Natural killer cell (primary cell): ENCODE data around the gene CHRM5. TPM values are rescaled to one million over a fixed set of nuclear protein-coding genes. Genes with fewer than 3 reads are reported as not detected.

ENCODE experiments used
- ATAC-seq, 3 donors: fragments of 150-1000 bp in 2 of 3; fragments of 200-7000 bp in 1 of 3; cut with Tn5 transposase; 1 replicate in 1 of 3; 2 replicates in 2 of 3; pipeline ENCODE4 v1.10.0; 2021; ENCODE audit warnings: mild to moderate bottlenecking in 2 of 3, moderate library complexity in 2 of 3
- DNase-seq, 2 donors: peaks; one replicate each; pipeline versions ENCODE4 v3.0.0 to v3.0.0-alpha.2; 2013 to 2021; ENCODE audit warnings: mixed read lengths in 1 of 2
- H3K27ac ChIP-seq: one replicate; pipeline ENCODE4 v1.5.1; 2013; ENCODE audit warnings: mild to moderate bottlenecking, low read length
- H3K27me3 ChIP-seq: one replicate; pipeline ENCODE4 v1.6.1; 2013; ENCODE audit warnings: low read length; ENCODE audit not compliant: control insufficient read depth, insufficient read depth
- H3K36me3 ChIP-seq: one replicate; pipeline ENCODE4 v1.6.1; 2013; ENCODE audit warnings: low read length; ENCODE audit not compliant: control insufficient read depth, insufficient read depth
- H3K4me1 ChIP-seq: one replicate; pipeline ENCODE4 v1.6.1; 2013; ENCODE audit warnings: low read length; ENCODE audit not compliant: control insufficient read depth, insufficient read depth
- H3K4me3 ChIP-seq: one replicate; pipeline ENCODE4 v1.5.1; 2013; ENCODE audit warnings: low read length
- H3K9me3 ChIP-seq: one replicate; pipeline ENCODE4 v1.6.1; 2013; ENCODE audit warnings: low read length; ENCODE audit not compliant: control insufficient read depth, insufficient read depth
- H3K27ac Mint-ChIP-seq, 2 donors: one replicate each; pipeline ENCODE4 v1.8.0; 2022; ENCODE audit warnings: mild to moderate bottlenecking in 2 of 2, mixed read lengths in 2 of 2, moderate library complexity in 1 of 2
- H3K27me3 Mint-ChIP-seq, 2 donors: one replicate each; pipeline ENCODE4 v1.8.0; 2022; ENCODE audit warnings: low read depth in 2 of 2, mixed read lengths in 2 of 2
- H3K36me3 Mint-ChIP-seq: one replicate; pipeline ENCODE4 v1.8.0; 2022; ENCODE audit warnings: mixed read lengths
- H3K4me1 Mint-ChIP-seq, 2 donors: one replicate each; pipeline ENCODE4 v1.8.0; 2022; ENCODE audit warnings: mixed read lengths in 2 of 2
- H3K4me3 Mint-ChIP-seq: one replicate; pipeline ENCODE4 v1.8.0; 2022; ENCODE audit warnings: mild to moderate bottlenecking, moderate library complexity, mixed read lengths
- H3K9me3 Mint-ChIP-seq, 2 donors: one replicate each; pipeline ENCODE4 v1.8.0; 2022; ENCODE audit warnings: mixed read lengths in 2 of 2
- WGBS: methylation state at CpG from one replicate; pipeline ENCODE4 v1.1.7; 2013; ENCODE audit warnings: missing lambda C conversion rate; ENCODE audit not compliant: insufficient coverage; 5-methylcytosine and 5-hydroxymethylcytosine counted together
- intact Hi-C: fragments of 100-400 bp; cut with micrococcal nuclease; formaldehyde crosslinking; loops from one replicate; pipeline ENCODE4 v1.14.2; 2022
- total RNA-seq, 4 donors: library from RNA; stranded (reverse); fragments of 120-200 nt in 1 of 4; gene quantifications; one replicate each; pipeline versions ENCODE4 v1.2.3 to v1.2.4, GENCODE V29; 2013 to 2022
- TF ChIP-seq, protein P1 (sequence below): fragments of 200-600 bp; IDR thresholded peaks from one replicate; pipeline ENCODE4 v1.8.0; 2022; ENCODE audit warnings: antibody characterized with exemption

CHRM5 gene
- total RNA-seq, 3 donors from 2014 or later (not counting 1 experiment from before 2014, with no cell fraction given) = 0.12 TPM; not detected in 2

DNA sequence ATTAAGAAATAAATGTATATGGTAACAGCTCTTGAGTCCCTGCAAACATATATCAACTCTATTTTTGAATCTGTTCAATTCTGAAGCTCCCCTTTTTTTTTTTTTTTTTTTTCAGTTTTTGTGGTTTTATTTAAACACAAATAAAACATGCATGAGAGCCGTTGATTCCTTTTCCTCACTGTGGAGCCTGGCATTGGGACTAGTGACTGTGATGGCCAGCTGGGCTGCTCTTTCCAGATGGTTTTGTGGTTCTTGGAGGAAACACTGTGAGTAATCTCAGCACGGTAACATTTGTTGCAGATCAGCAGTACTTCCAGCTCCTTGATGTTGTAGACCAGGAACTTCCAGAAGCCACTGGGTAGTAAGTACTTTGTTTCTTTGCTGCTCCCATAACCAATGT is 117.4 kb downstream of the CHRM5 start:
- TF ChIP-seq, protein P1, sequence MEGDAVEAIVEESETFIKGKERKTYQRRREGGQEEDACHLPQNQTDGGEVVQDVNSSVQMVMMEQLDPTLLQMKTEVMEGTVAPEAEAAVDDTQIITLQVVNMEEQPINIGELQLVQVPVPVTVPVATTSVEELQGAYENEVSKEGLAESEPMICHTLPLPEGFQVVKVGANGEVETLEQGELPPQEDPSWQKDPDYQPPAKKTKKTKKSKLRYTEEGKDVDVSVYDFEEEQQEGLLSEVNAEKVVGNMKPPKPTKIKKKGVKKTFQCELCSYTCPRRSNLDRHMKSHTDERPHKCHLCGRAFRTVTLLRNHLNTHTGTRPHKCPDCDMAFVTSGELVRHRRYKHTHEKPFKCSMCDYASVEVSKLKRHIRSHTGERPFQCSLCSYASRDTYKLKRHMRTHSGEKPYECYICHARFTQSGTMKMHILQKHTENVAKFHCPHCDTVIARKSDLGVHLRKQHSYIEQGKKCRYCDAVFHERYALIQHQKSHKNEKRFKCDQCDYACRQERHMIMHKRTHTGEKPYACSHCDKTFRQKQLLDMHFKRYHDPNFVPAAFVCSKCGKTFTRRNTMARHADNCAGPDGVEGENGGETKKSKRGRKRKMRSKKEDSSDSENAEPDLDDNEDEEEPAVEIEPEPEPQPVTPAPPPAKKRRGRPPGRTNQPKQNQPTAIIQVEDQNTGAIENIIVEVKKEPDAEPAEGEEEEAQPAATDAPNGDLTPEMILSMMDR = no peak
- no peaks in the 10 kb centered on the region for H3K9me3 ChIP-seq
- H3K36me3 Mint-ChIP-seq = peaks cover 13% of the 10 kb centered on the region
- no peaks in the 10 kb centered on the region for H3K27me3 ChIP-seq
- H3K4me1 Mint-ChIP-seq = peaks cover 0 to 5% of the 10 kb centered on the region in 2 donors
- no peak for DNase-seq
- H3K27me3 Mint-ChIP-seq = no peaks in the 10 kb centered on the region
- ATAC-seq = no peak
- no peak overlapping the region for H3K4me3 ChIP-seq
- H3K4me3 Mint-ChIP-seq = no peak overlapping the region
- H3K27ac ChIP-seq = no peak overlapping the region
- peaks cover 46% of the 10 kb centered on the region for H3K36me3 ChIP-seq
- H3K9me3 Mint-ChIP-seq = no peaks in the 10 kb centered on the region
- 82% methylated on average over 2 of the region's 2 CpGs for WGBS
- intact Hi-C loops = no loop called here
- no peaks in the 10 kb centered on the region for H3K4me1 ChIP-seq
- H3K27ac Mint-ChIP-seq = no peak overlapping the region

DNA sequence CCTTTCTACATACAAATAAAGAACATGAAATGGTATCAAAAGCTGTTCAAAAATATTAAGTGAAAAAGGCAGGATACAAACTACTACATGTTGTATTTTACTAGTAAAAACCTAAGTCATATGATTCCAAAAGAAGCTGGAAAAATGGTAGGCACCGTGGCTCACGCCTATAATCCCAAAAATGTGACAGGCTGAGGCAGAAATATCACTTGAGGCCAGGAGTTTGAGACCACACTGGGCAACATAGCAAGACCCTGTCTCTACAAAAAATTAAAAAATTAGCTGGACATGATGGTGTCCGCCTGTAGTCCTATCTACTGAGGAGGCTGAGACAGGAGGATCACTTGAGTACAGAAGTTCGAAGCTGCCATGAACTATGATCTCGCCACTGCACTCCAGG is 131.6 kb downstream of the CHRM5 start:
- no peaks in the 10 kb centered on the region for H3K9me3 ChIP-seq
- H3K9me3 Mint-ChIP-seq = no peaks in the 10 kb centered on the region
- H3K27ac Mint-ChIP-seq = peak overlapping the region; percentile 99 to 100
- intact Hi-C loops = loop anchor here (2.0 to 5.0 kb wide), 2 partner anchors 237 to 267 kb away; partner anchors contain the start of genes LPCAT4 and SLC12A6
- TF ChIP-seq, protein P1 = no peak
- peaks cover 35% of the 10 kb centered on the region in 2 donors for H3K4me1 Mint-ChIP-seq
- no peak overlapping the region for H3K27ac ChIP-seq
- ATAC-seq (no peak), DNase-seq (no peak)
- H3K36me3 ChIP-seq = peaks cover 8% of the 10 kb centered on the region
- H3K4me3 ChIP-seq = no peak overlapping the region
- H3K4me3 Mint-ChIP-seq = peak overlapping the region; percentile 76
- peaks cover 4% of the 10 kb centered on the region for H3K4me1 ChIP-seq
- 86% methylated on average over 5 of the region's 5 CpGs for WGBS
- no peaks in the 10 kb centered on the region for H3K27me3 Mint-ChIP-seq
- no peaks in the 10 kb centered on the region for H3K36me3 Mint-ChIP-seq
- H3K27me3 ChIP-seq = no peaks in the 10 kb centered on the region

DNA sequence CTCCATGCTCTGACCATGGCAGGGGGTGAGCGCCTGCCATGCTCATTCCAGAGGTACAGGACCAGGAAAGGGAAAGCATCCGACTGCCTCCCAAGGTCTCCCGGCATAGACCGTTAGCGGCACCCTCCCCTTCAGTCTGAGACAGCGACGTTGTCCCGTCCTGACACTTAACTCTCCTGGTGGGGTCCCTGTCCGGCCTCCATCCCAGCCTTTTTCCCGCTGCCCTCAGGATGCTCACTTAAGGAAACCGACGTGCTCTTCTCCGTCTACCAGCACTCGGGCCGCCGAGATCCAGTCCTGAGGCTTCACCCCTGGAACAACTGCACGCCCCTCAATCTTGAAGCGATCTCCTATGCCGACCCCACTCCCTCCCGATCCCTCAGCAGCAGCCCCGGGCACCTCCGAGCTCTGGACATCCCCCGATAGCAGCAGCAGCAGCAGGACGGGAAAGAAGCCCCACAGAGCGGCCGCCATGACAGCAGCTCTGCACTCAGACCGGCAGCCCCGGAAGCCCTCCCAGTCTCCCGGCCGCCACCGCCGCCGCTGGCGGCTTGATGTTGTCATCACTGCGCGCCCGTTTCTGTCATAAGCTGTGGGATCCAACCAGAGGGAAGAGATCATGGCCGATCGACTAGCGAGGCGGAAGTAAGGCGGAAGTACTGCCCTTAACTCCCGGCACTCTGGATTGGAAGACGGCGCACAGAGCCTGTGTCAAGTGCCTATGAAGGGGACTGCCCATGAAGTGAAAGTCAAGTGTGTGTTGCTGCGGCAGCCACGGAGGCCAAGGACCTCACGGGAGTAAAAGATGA is 133.3 kb downstream of the CHRM5 start, which contains the start of the genes EMC7 and PGBD4:
EMC7 (minus strand) TSS at position 497 of the 809 bp plus-strand sequence; CDS start at position 474, 23 bp downstream.
PGBD4 (plus strand) TSS at position 718 of the 809 bp plus-strand sequence. CDS start 449 bp downstream, outside the sequence.
- Mint-ChIP-seq H3K36me3 (no peaks in the 10 kb centered on the region), H3K4me1 (peaks cover 35% of the 10 kb centered on the region in 2 donors), H3K27ac (peak within 1 kb of the TSS; percentile 99 to 100), H3K9me3 (no peaks in the 10 kb centered on the region), H3K27me3 (no peaks in the 10 kb centered on the region), H3K4me3 (peak within 1 kb of the TSS; percentile 96)
- DNase-seq (peak; percentile 99), ATAC-seq (peak; percentile 95 to 99 (median 98))
- H3K36me3 ChIP-seq = no peaks in the 10 kb centered on the region
- H3K4me3 ChIP-seq = peak within 1 kb of the TSS; percentile 91
- H3K4me1 ChIP-seq = peaks cover 4% of the 10 kb centered on the region
- peak within 1 kb of the TSS; percentile 96 for H3K27ac ChIP-seq
- intact Hi-C loops = loop anchor here (1.0 to 5.0 kb wide), 4 partner anchors 63 to 265 kb away; partner anchors contain the start of genes AVEN, EMC4, LPCAT4 and SLC12A6
- under 1% methylated on average over 48 of the region's 48 CpGs for WGBS
- TF ChIP-seq, protein P1 = no peak
- no peaks in the 10 kb centered on the region for H3K9me3 ChIP-seq
- no peaks in the 10 kb centered on the region for H3K27me3 ChIP-seq
